Head of caudate nucleus (tissue), 42 donors: ENCODE results near the gene TICAM1.
A peak's percentile ranks its signal among the peaks of the same experiment; 100 is the strongest.
"Not testable (repeated sequence)": the region's sequence is repeated elsewhere in the genome, so short reads cannot be mapped to it uniquely, and the experiment has no call there.

Experiments used
- DNase-seq, 42 donors: peaks; one replicate each; pipeline versions ENCODE4 v3.0.0 to v3.0.0-alpha.2; 2020 to 2021; ENCODE audit warnings: mixed read lengths in 7 of 42
- intact Hi-C: fragments of 100-400 bp; cut with DNase I; formaldehyde crosslinking; loops from one replicate; pipeline ENCODE4 v1.15.0; 2022

The TICAM1 gene

GRCh38 chr19:4831304-4831978 lies at the start of gene TICAM1:
TSS of gene TICAM1 (minus strand) at chr19:4831712. CDS start at chr19:4818377, 13,335 bp downstream.
- intact Hi-C loops: no loop called here

GRCh38 chr19:4879041-4879440 lies 47.5 kb upstream of the TICAM1 start:
- intact Hi-C loops: loop anchor here (5.0 kb wide), 1 partner anchor 33 kb away; no protein-coding TSS in a partner anchor
- no peak for DNase-seq

More at GRCh38 chr19:4831304-4831978, at the start of gene TICAM1:
- DNase-seq: peak in 39 of 42 donors; percentile 39 to 79 (median 61)

GRCh38 chr19:4878491-4878968 lies 47.0 kb upstream of the TICAM1 start:
- intact Hi-C loops: loop anchor here (5.0 kb wide), 1 partner anchor 34 kb away; no protein-coding TSS in a partner anchor
- DNase-seq: peak in 31 of 42 donors; percentile 45 to 84 (median 71)

- intact Hi-C loops: loop anchor here (5.0 kb wide), 1 partner anchor 34 kb away; no protein-coding TSS in a partner anchor
- peak; percentile 81 to 97 (median 92) for DNase-seq
Observed at GRCh38 chr19:4877753-4878490, 46.4 kb upstream of the TICAM1 start.

- no peak for DNase-seq
- intact Hi-C loops: loop anchor here (5.0 kb wide), 1 partner anchor 163 kb away; no protein-coding TSS in a partner anchor
Observed at GRCh38 chr19:4873930-4874329, 42.4 kb upstream of the TICAM1 start.

GRCh38 chr19:4871711-4872110 lies 40.2 kb upstream of the TICAM1 start:
- intact Hi-C loops: loop anchor here (5.0 kb wide), 1 partner anchor 166 kb away; no protein-coding TSS in a partner anchor
- DNase-seq: no peak

GRCh38 chr19:4870025-4870700 lies 38.7 kb upstream of the TICAM1 start:
- intact Hi-C loops: loop anchor here (5.0 kb wide), 1 partner anchor 167 kb away; no protein-coding TSS in a partner anchor
- peak in 2 of 42 donors; percentile 25 to 55 for DNase-seq

- no peak for DNase-seq
- intact Hi-C loops: no loop called here
Observed at GRCh38 chr19:4868286-4868834, 36.8 kb upstream of the TICAM1 start.

GRCh38 chr19:4867534-4868285 lies 36.2 kb upstream of the TICAM1 start, which contains the start of gene PLIN3:
TSS of gene PLIN3 (minus strand) at chr19:4867667. CDS start at chr19:4861394, 6,273 bp downstream.
- DNase-seq: peak; percentile 90 to 98 (median 94)
- intact Hi-C loops: no loop called here

GRCh38 chr19:4866595-4867424 lies 35.3 kb upstream of the TICAM1 start:
- intact Hi-C loops: no loop called here
- peak in 20 of 42 donors; percentile 11 to 58 (median 37) for DNase-seq

- intact Hi-C loops: no loop called here
Observed at GRCh38 chr19:4861147-4861546, 29.6 kb upstream of the TICAM1 start.

GRCh38 chr19:4859697-4860096 lies 28.2 kb upstream of the TICAM1 start:
- no peak for DNase-seq
- intact Hi-C loops: no loop called here

More at GRCh38 chr19:4861147-4861546, 29.6 kb upstream of the TICAM1 start:
- no peak for DNase-seq

- DNase-seq: peak in 29 of 42 donors; percentile 8 to 62 (median 39)
- intact Hi-C loops: not testable (repeated sequence)
Observed at GRCh38 chr19:4856468-4856867, 25.0 kb upstream of the TICAM1 start.

GRCh38 chr19:4853506-4853905 lies 22.0 kb upstream of the TICAM1 start:
- intact Hi-C loops, DNase-seq: not testable (repeated sequence)

GRCh38 chr19:4852484-4852883 lies 21.0 kb upstream of the TICAM1 start:
- intact Hi-C loops: no loop called here
- no peak for DNase-seq

- intact Hi-C loops: no loop called here
- DNase-seq: peak; percentile 49 to 88 (median 77)
Observed at GRCh38 chr19:4851551-4852290, 20.2 kb upstream of the TICAM1 start.
